ENCODE data around the gene FNBP1L.

DNA sequence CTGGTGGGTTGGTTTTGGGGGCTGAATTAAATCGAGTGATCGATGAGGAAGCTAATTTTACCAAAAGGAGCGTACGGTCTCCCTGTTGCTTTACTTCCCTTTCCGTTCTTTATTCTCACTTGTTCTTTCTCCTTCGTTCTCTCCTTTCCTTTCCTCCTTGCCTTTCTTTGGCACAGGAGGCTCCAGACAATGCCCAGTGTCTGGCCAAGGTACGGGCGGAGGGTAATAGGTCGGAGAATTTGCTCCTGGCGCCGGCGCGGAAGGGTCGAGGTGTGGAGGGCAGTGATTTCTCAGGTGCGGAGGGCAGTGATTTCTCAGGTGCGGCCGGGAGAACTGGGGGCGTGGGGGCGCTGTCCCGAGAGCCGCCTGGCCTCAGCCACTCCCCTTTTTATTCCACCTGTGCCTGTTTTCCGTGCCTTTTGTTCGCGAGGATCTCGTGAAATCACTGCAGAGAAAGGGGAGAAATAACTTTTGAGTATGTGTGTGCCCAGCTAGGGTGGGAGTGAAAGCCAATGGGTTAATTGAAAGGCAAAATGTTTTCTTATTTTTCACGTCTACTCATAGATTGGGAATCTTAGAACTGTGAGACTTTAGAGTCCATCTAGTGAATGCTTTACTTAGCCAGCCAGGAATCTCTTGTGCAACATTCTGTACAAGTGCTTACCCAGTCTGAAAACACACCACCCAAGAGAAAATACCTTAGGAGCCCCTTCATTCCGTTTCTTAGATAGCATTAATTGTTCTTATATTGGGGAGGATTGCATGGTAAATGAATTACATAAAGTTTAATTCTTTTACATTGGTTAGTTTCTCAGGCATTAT, 1.3 kb downstream of the FNBP1L start:
- TF ChIP-seq, protein P1, sequence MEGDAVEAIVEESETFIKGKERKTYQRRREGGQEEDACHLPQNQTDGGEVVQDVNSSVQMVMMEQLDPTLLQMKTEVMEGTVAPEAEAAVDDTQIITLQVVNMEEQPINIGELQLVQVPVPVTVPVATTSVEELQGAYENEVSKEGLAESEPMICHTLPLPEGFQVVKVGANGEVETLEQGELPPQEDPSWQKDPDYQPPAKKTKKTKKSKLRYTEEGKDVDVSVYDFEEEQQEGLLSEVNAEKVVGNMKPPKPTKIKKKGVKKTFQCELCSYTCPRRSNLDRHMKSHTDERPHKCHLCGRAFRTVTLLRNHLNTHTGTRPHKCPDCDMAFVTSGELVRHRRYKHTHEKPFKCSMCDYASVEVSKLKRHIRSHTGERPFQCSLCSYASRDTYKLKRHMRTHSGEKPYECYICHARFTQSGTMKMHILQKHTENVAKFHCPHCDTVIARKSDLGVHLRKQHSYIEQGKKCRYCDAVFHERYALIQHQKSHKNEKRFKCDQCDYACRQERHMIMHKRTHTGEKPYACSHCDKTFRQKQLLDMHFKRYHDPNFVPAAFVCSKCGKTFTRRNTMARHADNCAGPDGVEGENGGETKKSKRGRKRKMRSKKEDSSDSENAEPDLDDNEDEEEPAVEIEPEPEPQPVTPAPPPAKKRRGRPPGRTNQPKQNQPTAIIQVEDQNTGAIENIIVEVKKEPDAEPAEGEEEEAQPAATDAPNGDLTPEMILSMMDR (IDR thresholded peaks at IDR 0.05): peak in 2 of 4 donors; percentile 8 to 9
- no peak for TF ChIP-seq POLR2A (IDR thresholded peaks at IDR 0.05)

Measured in right lobe of liver (tissue), 4 donors.